ENCODE data around the gene LAMA5.

The LAMA5 gene

DNA sequence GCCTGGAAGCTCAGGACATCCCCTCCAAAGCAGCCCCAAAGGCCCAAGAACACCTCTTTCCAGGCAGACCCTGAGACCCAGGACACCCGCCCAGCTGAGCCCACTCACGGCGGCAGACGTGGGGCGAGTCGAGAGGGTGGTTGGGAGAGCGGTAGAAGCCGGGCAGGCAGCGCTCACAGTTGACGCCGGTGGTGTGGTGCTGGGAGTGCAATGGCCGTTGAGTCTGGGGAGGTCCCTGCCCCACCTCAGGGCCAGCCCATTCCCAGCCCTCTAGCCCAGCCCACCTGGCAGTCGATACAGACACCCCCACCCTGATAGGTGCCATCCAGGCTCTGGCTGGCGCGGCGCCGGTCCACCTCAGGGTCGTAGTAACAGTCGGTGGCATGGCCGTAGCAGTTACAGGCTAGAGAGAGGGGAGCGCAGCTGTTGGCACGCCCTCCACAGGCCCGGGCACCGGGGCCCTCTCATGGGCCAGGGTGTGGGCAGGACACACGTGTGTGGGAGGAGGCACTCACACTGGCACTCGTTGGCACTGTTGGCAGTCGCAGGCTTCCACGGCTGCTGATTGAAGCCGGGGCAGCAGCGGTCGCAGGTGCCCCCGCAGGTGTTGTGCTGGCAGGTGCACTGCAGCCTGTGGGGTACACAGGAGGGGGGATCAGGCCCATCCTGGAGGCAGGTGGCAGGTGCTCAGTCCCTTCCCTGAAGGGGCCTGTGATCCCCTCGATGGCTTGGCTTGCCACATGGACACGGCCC is 20.5 kb downstream of the LAMA5 start:
- no peak for DNase-seq (ENCODE audit: low read depth, low spot score)

GRCh38 chr20:62345681-62346370 is 21.3 kb downstream of the LAMA5 start:
- no peak for DNase-seq (ENCODE audit: low read depth, low spot score)

DNA sequence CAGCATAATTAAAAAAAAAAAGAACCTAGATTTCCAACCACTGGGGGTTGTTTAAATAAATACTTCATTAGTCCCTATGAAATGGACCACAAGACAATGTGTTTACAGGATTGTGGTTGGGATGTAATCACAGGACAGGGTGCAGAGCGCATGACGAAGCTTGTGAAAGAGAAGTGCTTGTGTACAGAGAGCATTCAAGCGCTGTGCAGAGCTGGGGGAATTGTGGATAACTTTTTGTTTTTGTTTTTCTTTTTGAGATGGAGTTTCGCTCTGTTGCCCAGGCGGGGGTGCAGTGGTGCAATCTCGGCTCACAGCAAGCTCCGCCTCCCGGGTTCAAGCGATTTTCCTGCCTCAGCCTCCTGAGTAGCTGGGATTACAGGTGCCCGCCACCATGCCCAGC is 22.3 kb downstream of the LAMA5 start:
- DNase-seq (ENCODE audit: low read depth, low spot score) = no peak

DNA sequence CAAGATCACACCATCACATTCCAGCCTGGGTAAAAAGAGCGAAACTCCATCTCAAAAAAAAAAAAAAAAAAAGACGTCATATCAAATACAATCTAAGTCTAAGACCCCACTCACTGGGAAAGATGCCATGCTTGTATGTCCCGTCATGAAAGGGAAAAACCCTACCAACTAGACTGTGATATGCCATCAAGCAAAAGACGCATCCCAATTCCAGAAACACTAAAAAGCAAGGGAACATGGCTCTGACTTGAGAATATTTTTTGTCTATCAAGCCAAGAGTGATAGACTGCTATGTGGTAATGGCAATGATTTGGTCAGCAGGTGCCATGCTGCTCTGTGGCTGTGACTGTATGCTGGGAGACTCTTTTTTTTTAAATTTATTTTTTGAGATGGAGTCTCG is 23.0 kb downstream of the LAMA5 start:
- no peak for DNase-seq (ENCODE audit: low read depth, low spot score)

GRCh38 chr20:62342910-62343309 is 24.2 kb downstream of the LAMA5 start:
- no peak for DNase-seq (ENCODE audit: low read depth, low spot score)

DNA sequence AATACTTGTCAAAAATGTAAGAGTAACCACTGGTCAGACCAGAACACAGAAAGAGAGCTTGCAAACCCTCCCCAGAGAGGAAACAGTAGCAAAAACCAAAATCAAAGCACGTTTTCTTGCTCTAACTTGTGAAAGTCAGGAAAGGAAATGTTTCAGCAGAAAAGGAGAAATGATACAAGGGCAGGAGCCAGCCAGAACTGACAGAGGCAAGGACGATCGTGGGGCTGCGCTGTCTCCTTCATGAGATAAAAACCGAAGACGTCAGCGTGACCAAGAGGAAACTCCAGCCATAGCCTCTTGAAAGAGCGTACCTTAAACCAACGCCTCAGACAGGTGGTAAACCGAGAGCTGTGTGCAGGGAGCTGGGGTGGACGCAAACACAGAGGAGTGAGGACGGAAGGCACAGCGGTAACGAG is 27.5 kb downstream of the LAMA5 start:
- DNase-seq (ENCODE audit: low read depth, low spot score) = no peak

- DNase-seq (ENCODE audit: low read depth, low spot score) = no peak
Measured at GRCh38 chr20:62338294-62338620, 28.9 kb downstream of the LAMA5 start.

GRCh38 chr20:62337558-62338293 is 29.4 kb downstream of the LAMA5 start:
- DNase-seq (ENCODE audit: low read depth, low spot score) = no peak

GRCh38 chr20:62336775-62337557 is 30.1 kb downstream of the LAMA5 start:
- no peak for DNase-seq (ENCODE audit: low read depth, low spot score)

DNA sequence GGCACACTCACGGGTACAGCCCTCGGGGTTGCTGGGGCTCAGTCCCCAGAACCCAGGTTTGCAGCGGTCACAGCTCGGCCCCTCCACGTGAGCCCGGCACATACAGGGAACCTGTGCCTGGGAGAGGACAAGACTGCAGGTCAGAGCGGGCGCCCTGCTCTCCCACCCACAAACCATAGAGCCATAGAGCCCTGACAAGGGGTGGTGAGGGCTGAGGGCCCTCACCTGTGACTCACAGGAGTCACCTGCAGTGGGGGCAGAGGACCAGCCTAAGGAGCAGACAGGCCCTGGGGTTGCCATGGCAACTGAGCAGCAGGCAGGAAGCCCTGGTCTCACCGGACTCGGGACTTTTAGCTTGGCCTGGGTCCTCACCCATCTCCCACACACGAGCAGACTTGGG is 30.8 kb downstream of the LAMA5 start:
- DNase-seq (ENCODE audit: low read depth, low spot score) = no peak

GRCh38 chr20:62335532-62335931 is 31.6 kb downstream of the LAMA5 start:
- DNase-seq (ENCODE audit: low read depth, low spot score) = no peak

DNA sequence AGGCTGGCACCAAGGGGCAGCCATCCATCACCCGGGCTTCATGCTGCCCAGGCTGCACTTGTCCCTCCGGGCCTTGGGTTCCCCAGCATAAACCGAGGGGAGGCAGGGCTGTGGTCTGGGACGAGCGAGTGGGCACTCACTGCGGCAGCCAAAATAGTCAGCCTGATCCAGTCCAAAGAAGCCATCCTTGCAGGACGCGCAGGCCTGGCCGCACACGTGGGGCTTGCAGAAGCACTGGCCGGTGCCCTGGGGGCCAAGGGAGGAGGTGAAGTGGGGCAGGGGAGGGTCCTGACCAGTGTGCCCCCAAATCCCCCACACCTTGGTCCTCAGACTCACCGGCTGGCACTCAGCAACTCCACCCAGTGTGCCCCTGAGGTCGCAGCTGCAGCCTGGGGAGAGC is 32.2 kb downstream of the LAMA5 start:
- DNase-seq (ENCODE audit: low read depth, low spot score) = no peak

- DNase-seq (ENCODE audit: low read depth, low spot score) = no peak
Measured at GRCh38 chr20:62333820-62334595, 33.1 kb downstream of the LAMA5 start.

- DNase-seq (ENCODE audit: low read depth, low spot score) = no peak
Measured at GRCh38 chr20:62332989-62333819, 33.9 kb downstream of the LAMA5 start.

DNA sequence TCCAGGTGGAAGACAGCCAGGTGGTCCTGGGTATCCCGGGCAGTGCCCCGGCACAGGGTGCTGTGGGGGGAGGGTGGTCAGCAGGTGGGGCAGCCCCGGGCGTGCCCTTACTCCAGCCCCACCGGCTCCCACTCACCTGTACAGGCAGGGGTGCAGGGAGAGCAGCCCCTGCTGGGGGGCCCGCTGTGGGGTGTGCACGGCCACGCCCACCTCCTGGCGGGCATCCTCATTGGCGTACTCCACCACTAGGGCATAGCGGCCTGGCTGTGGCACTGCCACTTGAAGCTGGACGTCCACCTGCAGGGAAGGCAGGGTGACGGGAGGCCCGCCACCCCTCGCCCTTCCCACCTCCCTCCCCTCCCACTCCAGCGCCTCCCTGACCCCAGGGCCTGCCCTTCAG is 34.7 kb downstream of the LAMA5 start:
- DNase-seq (ENCODE audit: low read depth, low spot score) = no peak

- DNase-seq (ENCODE audit: low read depth, low spot score) = no peak
Measured at GRCh38 chr20:62331347-62331746, 35.8 kb downstream of the LAMA5 start.

DNA sequence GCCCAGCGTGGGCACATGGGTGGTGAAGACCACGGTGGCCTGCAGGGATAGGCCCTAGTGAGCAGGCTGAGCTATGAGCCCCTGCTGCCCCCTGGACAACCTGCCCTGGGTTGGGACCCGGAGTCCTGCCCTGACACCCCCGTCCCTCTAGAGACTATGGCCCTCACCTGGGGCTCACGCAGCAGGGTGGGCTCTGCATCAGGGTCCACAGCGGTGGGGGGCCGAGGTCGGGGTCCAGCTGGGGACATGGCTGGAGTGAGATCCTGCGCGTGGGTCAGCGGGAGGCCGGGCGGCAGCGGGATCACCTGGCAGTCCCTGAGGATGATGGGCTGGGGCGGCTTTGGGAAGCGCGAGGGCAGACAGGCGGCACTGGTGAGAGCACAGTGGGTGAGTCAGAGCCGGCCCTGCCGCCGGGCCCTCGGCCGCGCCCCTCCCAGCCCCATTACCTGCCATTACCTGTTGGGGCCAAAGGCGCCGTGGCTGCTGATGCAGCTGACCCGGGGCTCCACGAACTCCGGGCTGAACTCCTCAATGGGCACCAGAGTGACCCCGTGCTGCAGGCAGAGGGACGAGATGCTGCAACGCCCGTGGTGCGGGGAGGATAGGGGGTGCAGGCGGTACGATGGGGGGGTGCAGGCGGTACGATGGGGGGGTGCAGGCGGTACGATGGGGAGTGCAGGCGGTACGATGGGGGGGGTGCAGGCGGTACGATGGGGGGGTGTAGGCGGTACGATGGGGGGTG is 36.4 kb downstream of the LAMA5 start:
- DNase-seq (ENCODE audit: low read depth, low spot score) = no peak

DNA sequence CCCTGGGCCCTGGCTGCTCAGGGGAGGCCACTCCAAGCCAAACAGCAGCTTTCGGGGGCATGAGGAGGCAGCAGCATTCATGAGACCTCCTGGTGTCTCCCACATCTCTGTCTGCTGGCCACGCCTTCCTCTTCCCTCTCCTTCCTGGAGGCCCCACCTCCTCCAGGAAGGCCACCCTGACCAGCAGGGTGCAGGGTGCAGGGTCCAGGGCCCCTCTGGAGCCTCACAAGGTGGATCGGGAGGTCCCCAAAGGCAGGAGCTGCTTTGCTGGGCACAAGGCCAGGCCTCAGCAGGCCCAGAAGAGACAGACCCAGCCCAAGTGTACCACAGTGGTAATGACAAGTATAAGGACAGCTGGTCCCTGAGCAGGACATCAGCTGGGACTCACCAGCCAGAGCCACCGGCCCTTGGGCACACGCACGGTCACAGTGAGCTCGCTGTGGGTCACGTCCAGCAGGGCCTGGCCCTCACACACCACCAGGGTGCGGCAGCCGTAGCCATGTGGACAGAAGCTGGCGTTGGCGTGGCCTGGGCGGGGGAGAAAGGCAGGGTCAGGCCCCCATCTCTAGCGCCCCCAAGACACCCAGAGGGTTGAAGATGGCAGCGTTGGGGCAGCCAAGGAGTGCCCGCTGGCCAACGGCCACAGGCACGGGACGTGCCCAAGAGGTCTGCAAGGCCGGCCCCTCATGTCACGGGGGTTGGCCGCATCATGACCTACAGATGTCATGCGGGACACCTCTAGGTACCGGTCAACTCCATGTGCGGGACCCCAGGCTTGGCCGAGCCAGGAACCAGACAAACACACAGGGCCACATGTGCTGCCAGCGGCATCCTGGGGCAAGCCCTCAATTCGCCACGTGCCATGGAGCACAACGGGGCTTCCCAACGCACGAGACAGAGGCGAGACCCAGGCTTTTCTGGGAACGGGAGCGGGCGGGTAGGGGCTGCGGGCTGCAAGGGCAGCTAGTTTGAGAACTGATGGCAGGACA is 37.4 kb downstream of the LAMA5 start:
- no peak for DNase-seq (ENCODE audit: low read depth, low spot score)
